Esophagus muscularis mucosa (tissue), 4 donors: ENCODE measurements around the gene SPATA24. TPM values are rescaled to one million over a fixed set of nuclear protein-coding genes. Genes with fewer than 3 reads are reported as not detected.
"Not testable (repeated sequence)": the region's sequence is repeated elsewhere in the genome, so short reads cannot be mapped to it uniquely, and the experiment has no call there.

Experiments
- DNase-seq: peaks from one replicate; pipeline ENCODE4 v3.0.0-alpha.2; 2017; ENCODE audit errors: extremely low spot score
- H3K27ac ChIP-seq, 4 donors: fragments of 200-600 bp; sonication (generic); replicated peaks in 1 of 4; 1 replicate in 3 of 4; 2 replicates in 1 of 4; pipeline ENCODE4 v1.5.1; 2016 to 2019; ENCODE audit warnings: mild to moderate bottlenecking in 1 of 4
- H3K27me3 ChIP-seq, 4 donors: fragments of 200-600 bp; sonication (generic); one replicate each; pipeline versions ENCODE4 v1.5.1 to v1.6.0; 2016 to 2019
- H3K36me3 ChIP-seq, 4 donors: fragments of 200-600 bp; sonication (generic); one replicate each; pipeline ENCODE4 v1.5.1; 2016 to 2019
- H3K4me1 ChIP-seq, 4 donors: fragments of 200-600 bp; sonication (generic); one replicate each; pipeline ENCODE4 v1.5.1; 2016 to 2019
- H3K4me3 ChIP-seq, 4 donors: fragments of 200-600 bp; sonication (generic); 1 replicate in 2 of 4; 2 replicates in 2 of 4; pipeline ENCODE4 v1.5.1; 2016 to 2019; ENCODE audit warnings: mild to moderate bottlenecking in 4 of 4, moderate library complexity in 1 of 4
- H3K9me3 ChIP-seq, 4 donors: fragments of 200-600 bp; sonication (generic); 1 replicate in 3 of 4; 2 replicates in 1 of 4; pipeline ENCODE4 v1.5.1; 2016 to 2019
- EP300 ChIP-seq: sonication (generic); formaldehyde crosslinking; IDR thresholded peaks from one replicate; pipeline ENCODE4 v1.6.1; 2017; ENCODE audit warnings: antibody characterized with exemption
- POLR2A ChIP-seq: fragments of 450-650 bp; IDR thresholded peaks from one replicate; pipeline ENCODE4 v1.6.1; 2017; ENCODE audit warnings: antibody characterized with exemption, moderate library complexity, mild to moderate bottlenecking, low read depth
- POLR2AphosphoS5 ChIP-seq, 2 donors: sonication (generic); formaldehyde crosslinking; IDR thresholded peaks; one replicate each; pipeline ENCODE4 v1.6.1; 2017; ENCODE audit warnings: antibody characterized with exemption in 2 of 2
- WGBS: methylation state at CpG from one replicate; pipeline ENCODE4 v1.1.5; 2018; 5-methylcytosine and 5-hydroxymethylcytosine counted together
- intact Hi-C: fragments of 100-400 bp; cut with DNase I; formaldehyde crosslinking; loops from one replicate; pipeline ENCODE4 v1.15.1; 2023
- total RNA-seq, 4 donors: library from RNA; depleted of rRNA; stranded (reverse); fragments of >200 nt; gene quantifications; one replicate each; pipeline versions ENCODE4 v1.1.0 to v1.2.1, GENCODE V29; 2016
- TF ChIP-seq, protein P1 (sequence below), 3 experiments: fragments of 200-600 bp in 2 of 3; fragments of 450-650 bp in 1 of 3; sonication (generic) in 2 of 3; IDR thresholded peaks; one replicate each; pipeline ENCODE4 v1.5.1; 2017 to 2019; ENCODE audit warnings: antibody characterized with exemption in 3 of 3, mild to moderate bottlenecking in 2 of 3, moderate library complexity in 1 of 3

Gene SPATA24
- total RNA-seq, 4 donors from 2014 or later = 2.9 to 6.5 (median 4.8) TPM

DNA sequence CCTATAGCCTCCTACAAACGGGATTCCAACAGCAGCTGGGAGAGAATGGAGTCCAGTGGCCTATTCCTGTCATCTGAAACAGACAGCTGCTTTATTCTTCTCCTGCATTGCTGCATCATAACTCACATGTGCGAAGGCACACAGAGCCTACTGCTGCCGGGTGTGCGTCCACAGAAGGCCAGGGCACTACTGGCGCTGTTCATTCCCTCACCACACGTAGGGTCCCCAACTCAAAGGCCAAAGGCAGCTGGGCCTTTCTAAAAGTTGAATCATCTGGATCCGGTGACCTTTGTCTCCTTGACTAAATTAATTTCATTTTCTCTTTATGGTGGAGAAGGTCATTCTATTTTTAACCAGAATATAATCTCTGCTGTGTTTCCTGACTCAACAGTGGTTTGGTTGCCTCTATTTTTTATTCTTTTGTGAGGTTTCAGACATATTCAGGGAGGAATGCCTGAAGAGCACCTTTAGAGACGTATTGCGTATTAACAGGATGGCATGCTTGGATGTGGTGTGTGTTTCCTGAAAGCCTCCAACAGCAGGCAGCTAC is 10.8 kb upstream of the SPATA24 start:
- WGBS = 35% methylated on average over 8 of the region's 9 CpGs
- peaks cover 0 to 29% (median 15%) of the 10 kb centered on the region in 4 donors for H3K36me3 ChIP-seq
- no peak for DNase-seq
- no peak for TF ChIP-seq EP300
- peak in 1 of 2 donors; percentile 35 for TF ChIP-seq POLR2AphosphoS5 (IDR thresholded peaks at IDR 0.05)
- peak overlapping the region; percentile 72 to 84 (median 80) for H3K27ac ChIP-seq
- intact Hi-C loops = no loop called here
- H3K4me1 ChIP-seq = peaks cover 61 to 73% (median 67%) of the 10 kb centered on the region in 4 donors
- no peaks in the 10 kb centered on the region for H3K9me3 ChIP-seq
- no peaks in the 10 kb centered on the region for H3K27me3 ChIP-seq
- H3K4me3 ChIP-seq = no peak overlapping the region

DNA sequence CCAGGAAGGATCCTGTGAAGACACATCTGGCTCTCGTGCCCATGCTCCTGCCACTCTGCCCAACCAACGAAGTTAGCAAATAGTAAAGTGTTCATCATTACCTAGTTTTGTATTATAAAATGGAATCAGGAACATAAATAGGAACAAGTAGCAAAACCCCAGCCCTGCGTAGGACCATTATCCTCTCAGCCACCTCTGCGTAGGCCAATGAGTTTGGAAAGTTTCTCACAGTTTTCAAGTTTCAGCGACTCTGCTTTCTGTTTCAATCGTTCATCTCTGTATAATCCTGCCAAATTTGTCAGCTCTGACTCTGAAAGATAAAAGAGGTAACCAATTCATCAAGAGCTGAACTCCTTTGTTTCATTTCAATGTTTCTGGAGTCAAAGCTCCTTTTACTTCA is 10.1 kb upstream of the SPATA24 start:
- H3K27ac ChIP-seq = peak overlapping the region; percentile 72 to 84 (median 80)
- no peak for DNase-seq
- no peaks in the 10 kb centered on the region for H3K9me3 ChIP-seq
- WGBS = 64% methylated on average over 6 of the region's 6 CpGs
- H3K36me3 ChIP-seq = peaks cover 0 to 23% (median 8%) of the 10 kb centered on the region in 4 donors
- H3K4me1 ChIP-seq = peaks cover 54 to 67% (median 60%) of the 10 kb centered on the region in 4 donors
- no peak for TF ChIP-seq EP300
- intact Hi-C loops = no loop called here
- H3K4me3 ChIP-seq = no peak overlapping the region
- H3K27me3 ChIP-seq = no peaks in the 10 kb centered on the region

DNA sequence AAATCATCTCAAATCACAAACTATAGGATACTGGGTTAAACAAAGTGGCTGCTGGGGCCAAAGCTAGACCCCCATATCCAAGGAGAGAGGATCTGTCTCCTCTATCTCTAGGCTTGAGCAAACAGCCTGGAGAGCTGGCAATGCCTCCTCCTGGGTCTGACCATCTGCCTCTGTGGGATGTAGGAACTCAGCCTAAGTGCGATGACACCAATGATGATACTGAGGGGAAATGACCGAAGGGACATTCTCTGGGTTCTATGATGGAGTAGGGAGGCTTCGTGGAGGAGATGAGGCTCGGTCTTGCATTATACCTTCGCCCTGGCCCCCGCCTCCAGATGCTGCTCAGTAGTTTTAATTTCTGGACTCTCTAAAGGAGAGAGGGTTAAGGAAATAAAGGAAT is 9.3 kb upstream of the SPATA24 start:
- Histone ChIP-seq H3K4me1 (peaks cover 46 to 60% (median 52%) of the 10 kb centered on the region in 4 donors), H3K4me3 (no peak overlapping the region), H3K27me3 (no peaks in the 10 kb centered on the region), H3K27ac (peak overlapping the region; percentile 72 to 84 (median 80)), H3K36me3 (peaks cover 0 to 23% (median 5%) of the 10 kb centered on the region in 4 donors), H3K9me3 (no peaks in the 10 kb centered on the region)
- TF ChIP-seq, protein P1, sequence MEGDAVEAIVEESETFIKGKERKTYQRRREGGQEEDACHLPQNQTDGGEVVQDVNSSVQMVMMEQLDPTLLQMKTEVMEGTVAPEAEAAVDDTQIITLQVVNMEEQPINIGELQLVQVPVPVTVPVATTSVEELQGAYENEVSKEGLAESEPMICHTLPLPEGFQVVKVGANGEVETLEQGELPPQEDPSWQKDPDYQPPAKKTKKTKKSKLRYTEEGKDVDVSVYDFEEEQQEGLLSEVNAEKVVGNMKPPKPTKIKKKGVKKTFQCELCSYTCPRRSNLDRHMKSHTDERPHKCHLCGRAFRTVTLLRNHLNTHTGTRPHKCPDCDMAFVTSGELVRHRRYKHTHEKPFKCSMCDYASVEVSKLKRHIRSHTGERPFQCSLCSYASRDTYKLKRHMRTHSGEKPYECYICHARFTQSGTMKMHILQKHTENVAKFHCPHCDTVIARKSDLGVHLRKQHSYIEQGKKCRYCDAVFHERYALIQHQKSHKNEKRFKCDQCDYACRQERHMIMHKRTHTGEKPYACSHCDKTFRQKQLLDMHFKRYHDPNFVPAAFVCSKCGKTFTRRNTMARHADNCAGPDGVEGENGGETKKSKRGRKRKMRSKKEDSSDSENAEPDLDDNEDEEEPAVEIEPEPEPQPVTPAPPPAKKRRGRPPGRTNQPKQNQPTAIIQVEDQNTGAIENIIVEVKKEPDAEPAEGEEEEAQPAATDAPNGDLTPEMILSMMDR (IDR thresholded peaks at IDR 0.05) = no peak
- TF ChIP-seq EP300 (no peak), POLR2AphosphoS5 (IDR thresholded peaks at IDR 0.05) (no peak), POLR2A (no peak)
- intact Hi-C loops = no loop called here
- DNase-seq = no peak
- 98% methylated on average over 6 of the region's 6 CpGs for WGBS

DNA sequence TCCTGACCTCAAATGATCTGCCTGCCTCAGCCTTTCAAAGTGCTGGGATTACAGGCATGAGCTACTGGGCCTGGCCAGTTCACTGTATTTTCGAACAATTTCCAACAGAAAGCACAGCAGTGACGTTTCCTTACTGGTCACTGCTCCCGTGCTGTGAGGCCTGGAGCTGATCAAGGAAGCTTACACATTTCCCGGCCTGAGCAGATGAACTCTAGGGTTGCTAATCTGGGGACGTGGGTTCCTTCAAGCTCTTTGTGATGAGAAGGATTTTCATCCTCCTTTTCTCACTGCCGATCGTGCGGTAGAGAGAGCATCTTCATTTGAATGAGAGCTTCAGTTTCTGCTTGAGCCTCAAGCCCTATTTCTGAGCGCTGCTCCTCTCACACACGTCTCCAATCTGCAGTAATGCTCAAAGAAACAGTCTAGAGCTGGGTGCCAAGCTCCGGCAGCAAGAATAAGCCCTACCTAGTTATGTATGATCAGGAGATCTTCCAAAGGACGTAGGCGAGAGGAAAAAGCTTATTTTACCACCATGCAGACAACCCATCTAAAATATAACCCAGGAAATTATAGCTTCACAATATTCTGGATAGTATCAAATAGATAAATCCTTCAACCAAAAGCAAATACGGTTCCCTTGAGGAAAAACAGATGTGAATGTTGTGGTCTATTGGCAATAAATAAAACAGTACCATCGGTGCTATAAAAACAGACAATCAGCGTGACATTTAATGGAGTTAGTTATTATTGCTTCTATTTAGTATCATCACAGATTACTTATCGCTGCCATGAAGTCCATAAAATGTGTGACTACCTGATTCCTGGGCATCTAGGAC is 7.3 kb upstream of the SPATA24 start:
- TF ChIP-seq POLR2AphosphoS5 (IDR thresholded peaks at IDR 0.05) = peak in 1 of 2 donors; percentile 32
- no peak for TF ChIP-seq EP300
- TF ChIP-seq, protein P1 (IDR thresholded peaks at IDR 0.05) = no peak
- no peak for TF ChIP-seq POLR2A
- intact Hi-C loops = no loop called here
- Histone ChIP-seq H3K9me3 (no peaks in the 10 kb centered on the region), H3K36me3 (peaks cover 0 to 23% (median 3%) of the 10 kb centered on the region in 4 donors), H3K4me1 (peaks cover 28 to 41% (median 33%) of the 10 kb centered on the region in 4 donors), H3K4me3 (no peak overlapping the region), H3K27ac (peak overlapping the region; percentile 30 to 60 (median 43)), H3K27me3 (no peaks in the 10 kb centered on the region)
- 75% methylated on average over 17 of the region's 17 CpGs for WGBS
- DNase-seq = no peak

DNA sequence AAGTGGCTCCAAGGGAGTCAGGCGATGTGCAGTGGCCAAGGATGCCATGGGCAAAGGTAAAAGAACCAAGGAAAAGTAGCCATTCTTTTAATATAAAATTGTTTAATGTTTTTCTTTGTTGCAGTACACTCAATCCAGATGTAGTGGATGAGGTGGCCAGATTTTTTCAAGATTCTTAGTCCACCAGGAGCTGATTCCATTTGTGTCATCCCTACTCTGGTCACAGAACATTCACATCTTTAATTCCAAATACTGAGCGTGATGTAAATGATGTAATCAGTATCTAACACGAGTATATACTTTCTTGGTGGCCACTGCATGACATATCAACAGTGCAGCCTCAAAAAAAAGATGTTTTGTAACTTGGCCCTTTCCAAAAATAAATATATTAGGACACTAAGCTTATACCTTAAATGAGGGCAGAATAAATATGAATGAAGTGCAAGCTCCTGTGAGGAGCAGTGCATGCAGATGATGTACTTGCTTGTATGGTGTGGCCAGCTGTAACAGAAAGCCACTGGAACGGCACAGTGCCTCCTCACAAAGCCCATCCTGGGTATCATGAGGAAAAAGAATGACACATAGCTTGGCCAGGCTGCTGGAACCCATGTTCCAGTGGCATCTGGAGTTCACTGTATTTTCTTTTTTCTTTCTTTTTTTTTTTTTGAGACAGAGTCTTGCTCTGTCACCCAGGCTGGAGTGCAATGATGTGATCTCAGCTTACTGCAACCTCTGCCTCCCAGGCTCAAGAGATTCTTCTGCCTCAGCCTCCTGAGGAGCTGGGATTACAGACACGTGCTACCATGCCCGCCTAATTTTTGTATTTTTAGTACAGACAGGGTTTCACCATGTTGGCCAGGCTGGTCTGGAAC is 6.5 kb upstream of the SPATA24 start:
- TF ChIP-seq EP300 = no peak
- no peak for TF ChIP-seq POLR2A
- TF ChIP-seq, protein P1 (IDR thresholded peaks at IDR 0.05) = no peak
- TF ChIP-seq POLR2AphosphoS5 (IDR thresholded peaks at IDR 0.05) = no peak
- no peak for DNase-seq
- Histone ChIP-seq H3K4me1 (peaks cover 19 to 32% (median 24%) of the 10 kb centered on the region in 4 donors), H3K27ac (peak overlapping the region; percentile 30 to 60 (median 43)), H3K9me3 (no peaks in the 10 kb centered on the region), H3K4me3 (no peak overlapping the region), H3K27me3 (no peaks in the 10 kb centered on the region), H3K36me3 (peaks cover 0 to 23% (median 3%) of the 10 kb centered on the region in 4 donors)
- intact Hi-C loops = no loop called here
- WGBS = 73% methylated on average over 6 of the region's 6 CpGs

DNA sequence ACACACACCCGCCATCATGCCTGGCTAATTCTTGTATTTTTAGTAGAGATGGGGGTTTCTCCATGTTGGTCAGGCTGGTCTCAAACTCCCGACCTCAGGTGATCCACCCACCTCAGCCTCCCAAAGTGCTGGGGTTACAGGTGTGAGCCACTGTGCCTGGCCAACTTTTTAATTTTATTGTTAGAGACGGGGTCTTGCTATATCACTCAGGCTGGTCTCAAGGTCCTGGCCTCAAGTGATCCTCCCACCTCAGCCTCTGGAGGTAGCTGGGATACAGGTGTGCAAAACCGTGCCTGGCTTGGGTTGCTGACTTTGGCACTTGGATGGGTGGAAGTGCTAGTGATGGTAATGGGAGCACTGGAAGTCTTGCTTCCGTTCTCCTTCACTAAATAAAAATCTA is 5.2 kb upstream of the SPATA24 start:
- H3K4me3 ChIP-seq, H3K27ac ChIP-seq, H3K9me3 ChIP-seq, intact Hi-C loops, DNase-seq, H3K27me3 ChIP-seq: not testable (repeated sequence)
- Histone ChIP-seq H3K4me1 (peaks cover 15 to 29% (median 17%) of the 10 kb centered on the region in 4 donors), H3K36me3 (peaks cover 0 to 23% (median 3%) of the 10 kb centered on the region in 4 donors)
- 82% methylated on average over 4 of the region's 5 CpGs for WGBS
